HG03025 (cell line): ENCODE results near the gene LIG4.

Experiments used
- ATAC-seq: cut with Tn5 transposase; IDR thresholded peaks from one replicate; pipeline ENCODE4 v1.9.1; 2021; ENCODE audit warnings: mild to moderate bottlenecking, moderate library complexity; ENCODE audit not compliant: unreplicated experiment, low FRiP score

LIG4 gene

GRCh38 chr13:108195146-108195545, 20.2 kb downstream of the LIG4 start:
- no peak for ATAC-seq

- ATAC-seq, result no peak
Observed at GRCh38 chr13:108194435-108194936, 20.9 kb downstream of the LIG4 start.

- no peak for ATAC-seq
Observed at GRCh38 chr13:108193806-108194205, 21.5 kb downstream of the LIG4 start.

GRCh38 chr13:108190897-108191296, 24.4 kb downstream of the LIG4 start:
- ATAC-seq, result no peak

GRCh38 chr13:108188260-108188659, 27.1 kb downstream of the LIG4 start:
- no peak for ATAC-seq

- ATAC-seq, result no peak
Observed at GRCh38 chr13:108185223-108185622, 30.1 kb downstream of the LIG4 start.

GRCh38 chr13:108182652-108183051, 32.7 kb downstream of the LIG4 start:
- no peak for ATAC-seq

GRCh38 chr13:108178078-108178477, 37.3 kb downstream of the LIG4 start:
- no peak for ATAC-seq

- no peak for ATAC-seq
Observed at GRCh38 chr13:108176685-108177274, 38.6 kb downstream of the LIG4 start.

- no peak for ATAC-seq
Observed at GRCh38 chr13:108168929-108169328, 46.4 kb downstream of the LIG4 start.

- no peak for ATAC-seq
Observed at GRCh38 chr13:108166078-108166477, 49.3 kb downstream of the LIG4 start.

- no peak for ATAC-seq
Observed at GRCh38 chr13:108158746-108159145, 56.6 kb downstream of the LIG4 start.
